Activated CD4-positive, alpha-beta T cell treated with anti-CD3 and anti-CD28 coated beads for 4 hours (primary cell): ENCODE results near the gene KCNN1.
"Not testable (repeated sequence)": the region's sequence is repeated elsewhere in the genome, so short reads cannot be mapped to it uniquely, and the experiment has no call there.

Experiments
- DNase-seq, 2 donors: peaks; one replicate each; pipeline ENCODE4 v3.0.0-alpha.2; 2020

Gene KCNN1

DNA sequence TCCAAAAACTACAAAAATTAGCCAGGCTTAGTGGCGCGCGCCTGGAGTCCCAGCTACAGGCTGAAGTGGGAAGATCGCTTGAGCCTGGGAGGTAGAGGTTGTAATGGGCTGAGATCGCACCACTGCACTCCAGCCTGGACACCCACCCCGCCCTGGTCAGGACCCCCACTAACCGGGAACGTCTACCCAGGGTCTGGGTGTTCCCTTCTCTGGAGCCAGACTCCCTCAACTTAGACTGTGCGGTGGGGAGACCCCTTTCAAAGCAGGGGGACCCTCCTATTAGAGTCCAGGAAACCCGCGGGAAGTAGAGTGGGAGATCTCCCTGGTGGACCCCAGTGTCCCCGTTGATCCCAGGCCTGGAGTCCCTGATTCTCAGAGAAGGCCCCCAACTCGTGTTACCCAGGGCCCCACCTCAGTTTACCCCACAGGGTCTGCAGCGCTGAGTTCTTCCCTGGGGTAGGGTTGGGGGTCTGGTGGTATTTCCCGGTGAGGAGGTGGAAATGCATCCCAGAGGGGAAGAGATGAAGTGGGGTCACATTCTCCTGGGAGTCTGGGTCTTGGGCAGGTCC, 35.0 kb downstream of the KCNN1 start:
- no peak for DNase-seq

DNA sequence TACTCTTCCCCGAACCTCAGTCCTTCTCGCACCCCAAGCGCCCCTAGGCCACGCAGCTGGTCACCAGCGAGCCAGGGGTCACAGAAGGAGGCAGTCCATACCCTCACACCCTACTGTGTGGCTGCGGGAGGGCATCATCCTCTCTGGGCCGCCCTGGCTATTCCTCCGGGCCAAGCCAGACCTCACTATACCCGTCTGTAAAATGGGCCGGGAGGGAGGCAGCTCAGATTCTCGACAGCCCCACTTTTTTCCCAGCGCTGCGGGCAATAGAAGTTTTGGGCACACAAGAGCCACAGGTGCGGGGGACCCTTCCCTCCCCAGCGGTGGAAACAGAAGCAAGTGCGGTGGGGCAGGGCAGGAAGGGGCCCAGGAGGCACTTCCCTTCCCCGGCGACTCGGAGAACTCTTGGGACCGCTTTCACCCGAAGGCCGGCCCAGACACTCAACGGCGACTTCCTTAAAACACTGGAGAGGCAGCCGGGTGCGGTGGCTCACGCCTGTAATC, 35.5 kb downstream of the KCNN1 start:
- no peak for DNase-seq

DNA sequence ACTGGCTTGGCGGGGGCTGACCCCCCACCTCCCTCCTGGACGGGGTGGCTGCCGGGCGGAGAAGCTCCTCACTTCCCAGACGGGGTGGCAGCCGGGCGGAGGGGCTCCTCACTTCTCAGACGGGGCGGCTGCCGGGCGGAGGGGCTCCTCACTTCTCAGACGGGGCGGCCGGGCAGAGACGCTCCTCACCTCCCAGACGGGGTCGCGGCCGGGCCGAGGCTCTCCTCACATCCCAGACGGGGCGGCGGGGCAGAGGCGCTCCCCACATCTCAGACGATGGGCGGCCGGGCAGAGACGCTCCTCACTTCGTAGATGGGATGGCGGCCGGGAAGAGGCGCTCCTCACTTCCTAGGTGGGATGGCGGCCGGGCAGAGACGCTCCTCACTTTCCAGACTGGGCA, 38.8 kb downstream of the KCNN1 start:
- not testable (repeated sequence) for DNase-seq

DNA sequence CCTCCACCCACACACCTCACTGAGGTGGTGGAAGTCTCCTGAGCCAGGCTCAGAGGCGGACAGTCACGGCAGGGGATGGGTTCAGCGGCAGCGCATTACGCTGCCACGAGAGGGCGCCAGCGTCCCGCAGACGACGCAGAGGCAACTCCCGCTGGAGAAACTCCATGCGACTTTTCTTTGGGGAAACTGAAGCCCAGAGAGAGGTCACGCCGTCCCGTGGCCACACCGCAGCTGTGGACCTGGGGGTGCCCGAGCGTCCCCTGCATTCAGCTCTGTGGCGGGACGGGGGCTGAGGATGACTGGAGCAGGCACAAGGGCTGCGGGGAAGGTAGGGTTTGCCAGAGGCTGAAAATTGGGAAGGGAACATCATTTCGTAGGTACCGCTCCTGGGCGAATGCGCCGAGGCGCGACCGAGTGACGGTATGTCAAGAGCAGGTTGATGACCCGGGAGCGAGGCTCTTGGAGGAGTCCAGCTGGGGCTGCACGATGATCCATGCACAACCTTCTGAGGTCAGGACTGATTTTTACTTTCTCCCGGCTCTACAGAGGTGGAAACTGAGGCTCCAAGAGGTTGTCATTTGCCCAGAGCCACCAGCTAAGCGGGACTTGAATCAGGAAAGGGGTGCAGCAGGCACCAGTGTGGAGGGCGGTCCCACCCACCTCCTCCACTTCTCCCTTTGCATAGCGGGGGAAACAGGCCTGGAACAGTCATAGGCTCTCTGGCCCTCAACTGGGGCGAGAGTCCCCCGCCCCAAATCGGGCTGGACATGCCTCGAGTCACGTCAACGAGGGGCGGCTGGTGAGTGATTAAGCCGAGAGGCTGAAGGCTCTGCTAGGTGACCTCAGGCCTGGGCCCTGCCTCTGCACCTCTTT, 40.4 kb downstream of the KCNN1 start:
- peak; percentile 81 to 84 for DNase-seq

DNA sequence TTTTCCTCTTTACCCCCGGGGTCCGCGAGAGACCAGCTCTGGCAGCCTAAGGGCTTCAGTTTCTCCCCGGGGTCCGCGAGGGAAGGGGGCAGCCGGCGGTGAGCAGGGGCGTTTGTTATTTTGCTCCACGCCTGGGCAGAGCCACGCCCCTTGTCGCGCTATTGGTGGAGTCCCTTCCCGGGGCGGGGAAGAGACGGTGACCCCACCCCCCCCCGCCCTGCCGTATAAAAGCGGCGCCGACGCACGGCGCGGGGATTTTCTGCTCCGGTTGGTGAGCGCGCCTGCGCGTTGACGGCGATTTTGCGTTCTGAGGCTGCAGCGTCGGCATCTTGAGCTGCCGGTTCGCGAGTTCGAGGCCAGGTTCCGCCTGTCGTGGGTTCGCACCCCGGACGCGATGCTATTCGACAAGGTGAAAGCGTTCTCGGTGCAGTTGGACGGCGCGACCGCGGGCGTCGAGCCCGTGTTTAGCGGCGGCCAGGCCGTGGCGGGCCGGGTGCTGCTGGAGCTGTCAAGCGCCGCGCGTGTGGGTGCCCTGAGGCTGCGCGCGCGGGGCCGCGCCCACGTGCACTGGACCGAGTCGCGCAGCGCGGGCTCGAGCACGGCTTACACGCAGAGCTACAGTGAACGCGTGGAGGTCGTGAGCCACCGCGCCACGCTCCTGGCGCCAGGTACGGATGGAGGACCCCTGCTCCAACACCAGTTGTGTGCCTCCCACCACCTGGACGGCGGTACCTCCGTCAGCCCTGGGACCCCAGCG, 41.2 kb downstream of the KCNN1 start, which contains the start of gene ARRDC2:
Gene ARRDC2, plus strand, starts transcription at position 254 of the 757 bp plus-strand sequence. Its CDS starts 141 bp downstream, at position 395.
- peak; percentile 86 to 88 for DNase-seq

DNA sequence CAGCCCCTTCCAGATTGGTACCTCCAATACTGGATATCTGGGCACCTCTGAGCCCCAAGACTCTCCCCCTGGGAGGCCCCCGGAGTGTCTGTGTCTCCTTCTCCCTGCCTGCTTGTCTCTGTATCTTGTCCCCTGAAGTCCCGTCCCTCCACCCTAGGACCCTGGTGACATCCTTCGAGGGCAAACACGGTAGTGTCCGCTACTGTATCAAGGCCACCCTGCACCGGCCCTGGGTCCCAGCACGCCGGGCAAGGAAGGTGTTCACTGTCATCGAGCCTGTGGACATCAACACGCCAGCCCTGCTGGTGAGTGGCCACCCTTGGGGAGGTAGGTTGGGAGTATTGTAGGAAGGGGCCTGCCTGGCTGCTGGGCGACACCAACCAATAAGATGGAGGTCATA, 41.9 kb downstream of the KCNN1 start:
- no peak for DNase-seq

DNA sequence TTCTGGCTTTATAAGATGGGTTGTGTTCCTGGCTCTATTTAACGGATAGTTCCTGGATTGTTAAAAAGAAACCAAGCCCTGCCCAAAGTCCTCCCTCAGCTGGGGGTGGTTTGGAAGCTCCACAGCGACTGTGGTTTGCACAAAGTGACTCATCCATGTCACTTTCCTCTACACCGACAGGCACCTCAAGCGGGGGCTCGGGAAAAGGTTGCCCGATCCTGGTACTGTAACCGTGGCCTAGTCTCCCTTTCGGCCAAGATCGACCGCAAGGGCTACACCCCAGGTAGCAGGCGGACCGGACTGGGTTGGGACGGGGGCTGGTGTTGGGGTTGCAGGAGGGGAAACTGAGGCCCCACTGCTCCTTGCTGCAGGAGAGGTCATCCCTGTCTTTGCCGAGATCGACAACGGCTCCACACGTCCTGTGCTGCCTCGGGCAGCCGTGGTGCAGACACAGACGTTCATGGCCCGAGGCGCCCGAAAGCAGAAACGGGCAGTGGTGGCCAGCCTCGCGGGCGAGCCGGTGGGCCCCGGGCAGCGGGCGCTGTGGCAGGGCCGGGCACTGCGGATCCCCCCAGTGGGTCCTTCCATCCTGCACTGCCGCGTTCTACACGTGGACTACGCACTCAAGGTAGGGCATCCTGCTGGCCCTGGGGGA, 42.6 kb downstream of the KCNN1 start:
- DNase-seq = peak; percentile 27 to 41

DNA sequence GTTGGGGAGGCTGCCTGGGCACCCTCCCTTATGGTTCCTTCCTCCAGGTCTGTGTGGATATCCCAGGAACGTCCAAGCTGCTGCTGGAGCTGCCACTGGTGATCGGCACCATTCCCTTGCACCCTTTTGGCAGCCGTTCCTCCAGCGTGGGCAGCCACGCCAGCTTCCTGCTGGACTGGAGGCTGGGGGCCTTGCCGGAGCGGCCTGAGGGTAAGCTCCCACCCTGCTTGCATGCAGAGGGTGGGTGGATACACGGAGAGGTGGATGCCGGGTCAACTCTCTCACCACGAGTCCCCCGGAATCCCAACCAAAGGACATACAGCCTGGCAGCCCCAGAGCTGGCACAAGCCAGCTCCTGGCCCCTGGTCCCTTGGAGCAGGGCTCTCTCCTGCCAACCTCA, 43.2 kb downstream of the KCNN1 start:
- DNase-seq = no peak

DNA sequence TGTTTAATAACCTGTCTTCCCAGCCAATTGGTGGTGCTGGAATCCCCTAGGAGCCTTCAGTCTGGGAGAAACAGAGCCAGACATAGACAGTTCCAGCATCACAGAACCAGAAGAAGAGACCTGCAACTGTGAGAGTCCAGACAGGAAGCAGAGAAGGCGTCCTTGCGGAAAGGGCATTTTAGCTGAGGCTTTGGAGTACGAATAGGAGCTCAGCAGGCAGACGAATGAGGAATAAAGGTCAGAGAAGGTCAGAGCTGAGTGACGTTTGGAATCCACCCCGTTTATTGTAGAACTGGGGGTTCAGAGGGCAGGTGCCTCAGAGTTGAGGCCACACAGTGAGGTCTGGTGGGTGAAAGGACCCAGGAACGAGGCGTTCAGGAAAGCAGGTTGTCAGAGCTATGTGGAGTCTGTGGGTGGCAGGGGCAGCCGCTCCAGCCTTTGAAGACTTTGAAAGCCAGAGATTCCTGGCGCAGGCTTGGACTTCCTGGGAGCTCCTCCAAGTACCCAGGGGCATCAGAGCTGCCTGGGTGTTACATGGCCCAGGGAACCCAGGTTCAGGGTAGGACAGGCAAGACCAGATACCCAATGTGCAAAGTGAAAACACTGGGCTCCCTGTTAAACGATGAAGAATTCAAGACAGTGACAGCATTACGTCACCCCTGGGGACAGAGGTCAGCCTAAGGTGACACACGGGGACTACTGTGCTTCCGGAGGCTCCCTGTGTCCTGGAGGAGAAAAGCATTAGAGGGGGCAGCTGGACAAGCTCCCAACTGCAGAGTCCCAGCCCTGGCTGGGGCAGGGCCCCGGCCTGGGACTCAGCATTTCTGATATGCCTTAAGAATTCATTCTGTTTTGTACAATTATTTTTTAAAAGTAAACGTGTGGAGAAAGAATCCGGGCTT, 46.6 kb downstream of the KCNN1 start:
- no peak for DNase-seq

DNA sequence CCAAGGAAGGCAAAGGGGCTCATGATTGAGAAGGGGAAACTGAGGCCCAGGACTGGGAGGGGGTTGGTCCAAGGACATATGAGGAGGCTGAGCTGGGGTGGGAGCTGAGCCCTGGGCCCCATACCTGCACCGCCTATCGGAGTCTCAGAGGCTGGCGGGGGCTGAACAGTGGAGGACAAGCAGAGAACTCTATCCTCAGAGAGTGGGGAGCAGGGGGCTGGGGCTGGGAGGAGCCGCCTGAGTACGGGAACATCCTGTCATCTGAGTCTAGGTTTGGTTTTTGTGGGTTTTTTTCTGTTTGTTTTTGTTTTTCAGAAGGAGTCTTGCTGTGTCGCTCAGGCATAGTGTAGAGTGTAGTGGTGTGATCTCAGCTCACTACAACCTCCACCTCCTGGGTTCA, 47.3 kb downstream of the KCNN1 start:
- DNase-seq = peak; percentile 30 to 52

DNA sequence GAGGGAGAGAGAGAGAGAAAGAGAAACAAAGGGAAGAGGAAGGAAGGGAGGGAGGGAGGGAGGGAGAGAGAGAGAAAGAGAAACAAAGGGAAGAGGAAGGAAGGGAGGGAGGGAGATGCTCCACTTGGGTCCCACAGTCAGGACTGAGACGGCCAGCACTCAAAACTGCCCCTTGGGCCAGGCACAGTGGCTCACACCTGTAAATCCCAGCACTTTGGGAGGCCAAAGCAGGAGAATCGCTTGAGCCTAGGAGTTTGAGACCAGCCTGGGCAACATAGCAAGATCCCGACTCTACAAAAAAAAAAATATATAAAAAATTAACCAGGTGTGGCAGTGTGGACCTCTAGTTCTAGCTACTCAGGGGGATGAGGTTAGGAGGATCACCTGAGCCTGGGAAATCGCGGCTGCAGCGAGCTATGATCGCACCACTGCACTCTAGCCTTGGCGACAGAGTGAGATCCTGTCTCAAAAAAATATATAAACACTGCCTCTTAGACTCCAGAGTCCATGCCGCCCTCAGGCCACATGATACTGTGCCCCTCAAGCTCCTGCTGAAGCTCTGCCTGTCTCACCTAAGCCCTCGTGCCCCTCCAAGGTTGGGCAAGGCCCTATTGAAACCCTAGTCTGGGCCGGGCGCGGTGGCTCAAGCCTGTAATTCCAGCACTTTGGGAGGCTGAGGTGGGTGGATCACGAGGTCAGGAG, 49.5 kb downstream of the KCNN1 start:
- DNase-seq = no peak

DNA sequence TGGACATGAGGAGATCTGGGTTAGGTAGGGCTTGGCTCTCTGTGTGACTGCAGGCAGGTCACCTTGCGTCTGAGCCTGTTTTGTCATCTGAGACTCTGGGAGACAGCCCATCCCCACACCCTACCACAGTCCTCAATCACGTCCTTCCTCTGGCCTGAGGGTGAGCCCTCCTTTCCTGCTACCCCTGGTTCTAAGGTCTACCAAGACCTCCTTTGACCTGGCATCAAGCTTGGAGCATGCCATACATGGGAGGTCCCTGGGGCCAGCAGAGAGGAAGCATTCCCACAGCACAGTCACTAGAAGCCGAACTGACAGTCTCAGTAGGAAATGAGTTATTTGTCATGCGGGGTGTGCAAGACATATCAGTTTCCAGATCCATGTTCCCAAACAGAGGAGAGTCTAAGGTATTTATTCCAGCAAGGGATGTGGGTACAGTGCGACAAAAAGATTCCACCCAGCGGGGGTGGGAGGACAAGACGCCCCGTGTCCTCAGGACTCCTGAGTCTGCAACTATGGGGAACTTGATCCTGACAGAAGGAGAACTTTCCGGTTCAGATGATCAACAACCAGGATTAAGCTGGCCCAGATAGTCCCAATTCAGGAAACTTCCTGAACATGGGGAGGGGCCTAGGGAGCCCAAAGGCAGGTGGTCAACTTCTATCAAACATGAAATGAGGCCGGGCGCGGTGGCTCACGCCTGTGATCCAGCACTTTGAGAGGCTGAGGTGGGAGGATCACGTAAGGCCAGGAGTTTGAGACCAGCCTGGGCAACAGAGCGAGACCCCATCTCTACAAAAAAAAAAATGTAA, 50.6 kb downstream of the KCNN1 start:
- DNase-seq = no peak

DNA sequence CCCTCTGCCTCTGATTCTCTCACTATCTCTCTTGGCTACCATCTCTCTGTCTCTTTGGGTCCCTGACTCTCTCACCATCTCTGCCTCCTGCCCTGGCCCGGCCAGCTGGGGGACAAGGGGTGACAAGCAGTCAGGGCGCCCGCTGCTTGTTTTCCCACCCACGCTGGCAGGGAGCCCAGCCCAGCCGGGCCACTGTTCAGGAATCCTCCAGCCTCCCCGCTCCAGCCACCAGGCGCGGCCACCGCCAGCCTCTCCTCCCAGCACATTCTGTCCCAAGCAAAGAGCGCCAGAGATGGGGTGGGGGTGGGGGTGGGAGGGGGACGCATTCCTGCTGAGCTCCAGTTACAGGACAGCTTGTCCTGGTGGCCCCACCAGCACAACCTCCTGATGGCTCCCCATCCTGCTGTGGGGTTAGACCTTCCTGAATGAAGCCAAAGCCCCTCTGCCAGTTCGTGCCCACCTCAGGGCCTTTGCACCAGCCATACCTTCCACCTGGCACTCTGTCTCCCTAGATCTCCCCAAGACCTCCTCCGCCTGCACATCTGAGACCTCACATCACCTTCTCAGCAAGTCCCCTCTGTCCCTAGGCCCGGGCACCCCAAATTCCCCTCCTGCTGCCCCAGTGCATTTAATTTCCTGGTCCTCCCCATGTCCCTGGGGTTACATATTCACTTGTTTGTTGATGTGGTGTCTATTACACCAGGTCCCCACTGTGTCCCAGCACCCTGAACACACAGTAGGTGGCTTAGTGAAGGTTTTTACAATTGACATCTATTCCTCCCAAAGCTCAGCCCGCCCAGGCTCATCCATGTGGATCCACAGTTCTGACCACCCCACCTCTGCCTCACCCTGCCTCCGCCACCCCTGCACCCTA, 53.5 kb downstream of the KCNN1 start:
- no peak for DNase-seq

DNA sequence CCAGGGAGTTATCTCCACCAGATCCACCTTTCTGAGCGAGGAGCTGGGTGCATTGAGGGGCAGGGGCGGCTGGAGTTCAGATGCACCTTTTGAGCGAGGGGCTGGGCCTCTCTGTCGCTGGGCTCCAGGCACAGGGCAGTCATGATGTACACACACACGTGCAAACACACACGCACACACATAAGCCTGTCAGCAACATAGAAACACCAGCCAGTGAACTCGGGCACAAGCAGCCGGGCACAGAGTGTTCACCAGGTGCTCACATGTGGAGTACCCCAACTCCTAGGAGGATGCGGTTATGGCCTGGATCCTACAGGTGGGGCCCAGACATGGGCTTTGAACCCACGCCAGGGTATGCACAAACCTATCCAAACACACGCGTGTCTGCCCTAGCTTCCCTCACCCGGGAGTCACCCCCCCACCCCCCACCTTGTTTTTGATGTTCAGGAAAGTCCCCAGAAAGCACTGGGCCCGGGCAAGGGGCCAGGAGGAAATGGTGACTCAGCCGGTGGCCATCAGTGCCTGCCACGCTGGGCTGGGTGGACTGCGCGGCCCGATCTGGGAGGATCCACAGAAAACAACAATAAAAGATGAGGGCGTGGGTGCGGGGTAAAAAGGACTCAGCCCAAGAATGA, 54.3 kb downstream of the KCNN1 start:
- DNase-seq = peak; percentile 62 to 72

DNA sequence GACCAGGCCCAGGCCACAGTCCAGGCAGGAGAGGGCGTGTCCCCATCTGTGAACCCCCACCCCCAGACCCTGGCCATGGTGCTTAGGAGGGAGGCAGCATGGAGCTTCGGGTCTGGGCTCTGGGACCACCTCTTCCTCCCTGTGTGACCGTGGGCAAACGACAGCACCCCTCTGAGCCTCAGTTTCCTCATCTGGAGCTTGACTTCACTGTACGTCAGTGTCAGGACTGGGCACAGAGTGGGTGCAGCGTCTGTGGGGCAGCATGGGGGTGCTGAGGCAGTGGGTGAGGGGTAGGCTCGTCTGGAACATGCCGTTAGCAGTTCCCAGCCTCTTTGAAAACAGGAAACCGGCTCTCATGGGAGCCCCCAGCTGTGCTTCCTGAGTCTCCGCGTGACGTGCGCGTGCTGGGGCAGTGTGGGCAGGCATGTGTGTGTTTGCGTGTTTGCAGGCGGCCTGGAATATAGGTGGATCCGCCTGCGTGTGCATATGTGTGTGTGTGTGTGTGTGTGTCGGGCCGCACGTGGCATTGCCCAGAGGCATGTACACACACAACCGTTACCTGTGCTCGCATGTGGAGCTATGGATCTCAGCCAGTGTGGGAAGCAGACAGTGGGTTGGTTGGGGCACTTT, 56.8 kb downstream of the KCNN1 start:
- peak; percentile 55 to 65 for DNase-seq

DNA sequence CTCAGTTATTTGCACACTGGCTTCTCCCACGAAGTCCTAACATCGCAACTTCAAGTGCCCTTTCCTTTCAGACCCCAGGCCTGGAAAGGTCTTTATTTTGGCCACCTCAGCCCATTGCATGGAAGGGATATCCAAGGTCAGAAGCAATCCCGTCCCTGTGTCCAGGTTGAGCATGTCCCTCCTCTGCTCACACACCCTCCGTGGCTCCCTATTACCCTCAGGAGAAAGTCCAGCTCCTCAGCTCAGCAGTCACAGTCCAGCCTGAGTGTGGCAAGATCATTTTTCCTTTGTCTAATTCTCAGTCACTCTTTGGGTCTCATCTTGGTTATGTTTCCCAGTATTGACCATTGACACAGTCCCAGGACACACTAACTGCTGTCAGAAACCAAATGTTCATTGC, 60.2 kb downstream of the KCNN1 start:
- DNase-seq = no peak

DNA sequence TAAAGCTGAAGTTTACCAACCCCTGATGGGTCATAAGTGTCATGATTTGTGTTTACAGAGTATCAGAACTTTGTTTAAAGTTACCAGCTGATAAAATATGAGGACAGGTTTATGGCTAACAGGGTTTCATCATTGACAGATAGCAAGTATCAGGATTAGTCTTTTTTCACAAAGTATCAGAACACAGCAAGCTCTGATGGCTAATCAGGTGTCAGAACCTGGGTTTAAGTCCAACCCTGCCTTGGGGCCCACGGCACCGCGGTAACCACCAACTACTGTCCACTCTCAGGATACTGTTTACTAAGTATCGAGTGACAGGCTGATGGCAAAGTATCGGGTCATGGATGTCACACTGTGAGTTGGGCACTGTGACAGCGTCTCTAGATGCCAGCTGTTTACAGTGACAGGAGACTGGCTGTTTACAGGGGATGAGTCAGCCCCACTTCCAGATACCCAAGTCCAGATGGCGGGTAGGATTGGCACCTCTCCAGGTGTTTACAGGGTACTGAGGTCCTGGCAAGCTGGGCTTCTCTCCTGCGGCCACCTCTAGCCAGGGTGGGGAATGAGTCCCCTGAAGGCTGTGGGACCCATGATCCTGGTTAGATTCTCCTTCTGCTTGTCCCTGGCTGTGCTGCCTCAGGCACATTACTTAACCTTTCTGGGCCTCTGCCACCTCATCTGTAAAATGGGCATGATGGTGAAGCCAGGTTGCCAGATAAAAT, 62.9 kb downstream of the KCNN1 start:
- DNase-seq = no peak

DNA sequence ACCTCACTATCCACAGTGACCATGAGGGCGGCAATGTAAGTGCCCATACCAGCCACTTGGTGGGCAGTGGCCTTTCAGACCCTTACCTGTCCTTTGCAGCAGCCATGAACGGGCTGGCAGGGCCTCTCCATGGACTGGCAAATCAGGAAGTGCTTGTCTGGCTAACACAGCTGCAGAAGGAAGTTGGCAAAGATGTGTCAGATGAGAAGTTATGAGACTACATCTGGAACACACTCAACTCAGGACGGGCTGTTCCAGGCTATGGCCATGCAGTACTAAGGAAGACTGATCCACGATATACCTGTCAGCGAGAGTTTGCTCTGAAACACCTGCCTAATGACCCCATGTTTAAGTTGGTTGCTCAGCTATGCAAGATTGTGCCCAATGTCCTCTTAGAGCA, 64.5 kb downstream of the KCNN1 start:
- not testable (repeated sequence) for DNase-seq
